HepG2 (cell line): ENCODE data around the gene SLC9A5. TPM values are rescaled to one million over a fixed set of nuclear protein-coding genes. Genes with fewer than 3 reads are reported as not detected.

Experiments used
- ATAC-seq: fragments of 200-7000 bp; cut with Tn5 transposase; 3 replicates; pipeline ENCODE4 v1.9.1; 2020; ENCODE audit warnings: mild to moderate bottlenecking, moderate library complexity
- BruUV-seq: library from RNA; stranded (reverse); fragments of 400-500 nt; replicated peaks from 2 replicates; lab custom pipeline; 2021; lab: Mats Ljungman, UMichigan
- CTCF ChIA-PET: fragments of 300-600 bp; formaldehyde crosslinking; extraction: SDS; loops from one replicate; lab custom pipeline; 2021; ENCODE audit warnings: low total read pairs, inconsistent platforms, low intra/inter-chr PET ratio; lab: Yijun Ruan, JAX
- POLR2A ChIA-PET: fragments of 350-600 bp; sonication (Branson Sonifier 250); formaldehyde crosslinking; loops from one replicate; lab custom pipeline; 2020; ENCODE audit warnings: antibody characterized with exemption, inconsistent platforms; lab: Yijun Ruan, JAX
- DNase-seq: peaks from one replicate; pipeline ENCODE4 v3.0.0-alpha.2; 2015; ENCODE audit warnings: low spot score
- FAIRE-seq: peaks from 3 replicates; lab custom pipeline; 2011; peaks lifted over from hg19 to GRCh38; lab: Jason Lieb, UNC
- H2AFZ ChIP-seq: one replicate; pipeline ENCODE4 v1.6.1; 2011; ENCODE audit warnings: low read length, inconsistent platforms
- H3K27ac ChIP-seq: fragments of 300-600 bp; 3 replicates; pipeline ENCODE4 v1.8.0; 2011; ENCODE audit warnings: mixed run types, mild to moderate bottlenecking, mixed read lengths, low read length, inconsistent platforms; ENCODE audit not compliant: insufficient read depth; ENCODE audit errors: extremely low read length
- H3K27me3 ChIP-seq, 2 experiments: fragments of 200-600 bp in 1 of 2; 2 replicates in 1 of 2; 3 replicates in 1 of 2; pipeline versions ENCODE4 v1.6.0 to v1.8.0; 2011; ENCODE audit warnings: low read length in 2 of 2, mild to moderate bottlenecking in 2 of 2, moderate library complexity in 2 of 2, inconsistent platforms in 1 of 2; ENCODE audit not compliant: insufficient read depth in 2 of 2, control insufficient read depth in 1 of 2
- H3K36me3 ChIP-seq, 2 experiments: fragments of 200-600 bp in 1 of 2; replicated peaks in 1 of 2; 2 replicates in 1 of 2; 3 replicates in 1 of 2; pipeline versions ENCODE4 v1.5.1 to v1.8.0; 2011; ENCODE audit warnings: low read length in 2 of 2, inconsistent platforms in 1 of 2; ENCODE audit not compliant: insufficient read depth in 2 of 2, control insufficient read depth in 1 of 2
- H3K4me1 ChIP-seq: 2 replicates; pipeline ENCODE4 v1.5.1; 2012; ENCODE audit warnings: low read length, inconsistent platforms; ENCODE audit not compliant: insufficient read depth
- H3K4me2 ChIP-seq: 2 replicates; pipeline ENCODE4 v1.6.0; 2011; ENCODE audit warnings: low read depth, low read length, inconsistent platforms
- H3K4me3 ChIP-seq, 3 experiments: fragments of 200-600 bp in 1 of 3; sonication (generic), shearing (Covaris generic) in 1 of 3; replicated peaks in 1 of 3; 2 replicates each; pipeline ENCODE4 v1.5.1; 2011 to 2016; ENCODE audit warnings: low read length in 3 of 3, inconsistent platforms in 2 of 3, low read depth in 2 of 3, mild to moderate bottlenecking in 2 of 3, control low read depth in 1 of 3, mixed read lengths in 1 of 3; ENCODE audit not compliant: insufficient read depth in 1 of 3
- H3K79me2 ChIP-seq: one replicate; pipeline ENCODE4 v1.6.1; 2011; ENCODE audit warnings: low read length, inconsistent platforms; ENCODE audit not compliant: insufficient read depth
- H3K9ac ChIP-seq: 2 replicates; pipeline ENCODE4 v1.6.0; 2011; ENCODE audit warnings: mild to moderate bottlenecking, low read depth, low read length, inconsistent platforms; ENCODE audit not compliant: insufficient read depth
- H3K9me3 ChIP-seq: 2 replicates; pipeline ENCODE4 v1.5.1; 2012; ENCODE audit warnings: mild to moderate bottlenecking, low read length
- H4K20me1 ChIP-seq: 2 replicates; pipeline ENCODE4 v1.6.0; 2011; ENCODE audit warnings: inconsistent platforms, mild to moderate bottlenecking, low read length, moderate library complexity; ENCODE audit not compliant: insufficient read depth
- DDIT3 ChIP-seq: sonication (generic); formaldehyde crosslinking; IDR thresholded peaks from 2 replicates; pipeline ENCODE4 v1.4.0; 2020; ENCODE audit warnings: mild to moderate bottlenecking, missing genetic modification reagents
- ETS1 ChIP-seq: sonication (generic); formaldehyde crosslinking; IDR thresholded peaks from 2 replicates; pipeline ENCODE4 v1.4.0; 2020; ENCODE audit warnings: missing genetic modification reagents
- FOXM1 ChIP-seq: sonication (generic); formaldehyde crosslinking; IDR thresholded peaks from 2 replicates; pipeline ENCODE4 v1.5.0; 2020; ENCODE audit warnings: missing genetic modification reagents
- HDAC1 ChIP-seq: sonication (generic); formaldehyde crosslinking; IDR thresholded peaks from 2 replicates; pipeline ENCODE4 v1.5.1; 2020; ENCODE audit warnings: mild to moderate bottlenecking, missing genetic modification reagents
- HNRNPLL ChIP-seq: fragments of 200-400 bp; formaldehyde crosslinking; IDR thresholded peaks from 2 replicates; pipeline ENCODE4 v1.6.1; 2017; ENCODE audit warnings: mild to moderate bottlenecking, low read depth, low read length; ENCODE audit not compliant: poor library complexity, severe bottlenecking
- RFX1 ChIP-seq: fragments of 450-650 bp; IDR thresholded peaks from 2 replicates; pipeline ENCODE4 v1.6.1; 2017
- RORA ChIP-seq: sonication (generic); formaldehyde crosslinking; IDR thresholded peaks from 2 replicates; pipeline ENCODE4 v1.5.0; 2020; ENCODE audit warnings: mild to moderate bottlenecking, missing genetic modification reagents, moderate library complexity
- TBP ChIP-seq: sonication (generic); formaldehyde crosslinking; IDR thresholded peaks from 2 replicates; pipeline ENCODE4 v1.5.0; 2020; ENCODE audit warnings: missing genetic modification reagents
- ZGPAT ChIP-seq: IDR thresholded peaks from 2 replicates; pipeline ENCODE4 v1.6.1; 2016; ENCODE audit warnings: mild to moderate bottlenecking
- ZNF362 ChIP-seq: sonication (generic); formaldehyde crosslinking; IDR thresholded peaks from 2 replicates; pipeline ENCODE4 v1.4.0; 2020; ENCODE audit warnings: missing genetic modification reagents, mild to moderate bottlenecking, borderline replicate concordance
- ZUFSP ChIP-seq: sonication (generic); formaldehyde crosslinking; IDR thresholded peaks from 2 replicates; pipeline ENCODE4 v1.9.0; 2021; ENCODE audit warnings: missing genetic modification reagents, mild to moderate bottlenecking, borderline replicate concordance
- WGBS: methylation state at CpG from one replicate; pipeline ENCODE4 v1.1.6; 2017; ENCODE audit warnings: low lambda C conversion rate; 5-methylcytosine and 5-hydroxymethylcytosine counted together
- in situ Hi-C: cut with HindIII; loops from 2 replicates; pipeline ENCODE4 v1.10.0; 2017; ENCODE audit warnings: low pct_unique_long_range_greater_than_20kb; ENCODE audit not compliant: extremely low pct_ligation_motif_present
- intact Hi-C: fragments of 100-400 bp; cut with micrococcal nuclease; formaldehyde crosslinking; loops from one replicate; pipeline ENCODE4 v1.10.0; 2022; ENCODE audit not compliant: unreplicated experiment
- polyA plus RNA-seq, 8 experiments: library from polyadenylated mRNA; depleted of rRNA in 3 of 8; stranded (reverse) in 7 of 8; unstranded in 1 of 8; fragments of >200 nt; fragmentation: Illumina TruSeq in 4 of 8; extraction: Trizol in 4 of 8; gene quantifications; 2 replicates each; pipeline versions ENCODE4 v1.2.1 to v1.2.3, GENCODE V29; 2011 to 2016; ENCODE audit warnings: low read depth in 4 of 8, missing spikeins in 1 of 8, mixed read lengths in 1 of 8; ENCODE audit not compliant: insufficient read depth in 1 of 8
- total RNA-seq, 5 experiments: library from RNA; depleted of rRNA; stranded (reverse); fragments of >200 nt; fragmentation: Illumina TruSeq; extraction: Trizol; gene quantifications; 2 replicates each; pipeline ENCODE4 v1.2.3, GENCODE V29; 2016; ENCODE audit warnings: low read depth in 1 of 5

SLC9A5 gene
- total and polyA plus RNA-seq, 2 of the 13 experiments (the other 11 are each of a cell fraction or from before 2014, with no cell fraction given), result 0.58 to 1.4 TPM

- ChIA-PET CTCF (no interaction called here), POLR2A (no interaction called here)
- no peak; the same call in 2 of the 3 replicates for ATAC-seq
- Histone ChIP-seq H4K20me1 (no peaks in the 10 kb centered on the region), H3K79me2 (no peaks in the 10 kb centered on the region), H3K27me3 (peaks cover 0 to 40% of the 10 kb centered on the region in 2 experiments; a peak in 4 of 5 replicates), H3K9me3 (no peaks in the 10 kb centered on the region), H3K4me2 (no peak overlapping the region), H3K9ac (no peak overlapping the region), H3K4me1 (no peaks in the 10 kb centered on the region), H3K27ac (no peak overlapping the region), H2AFZ (no peak overlapping the region), H3K36me3 (no peaks in the 10 kb centered on the region), H3K4me3 (no peak overlapping the region)
- in situ Hi-C loops (no loop called here), intact Hi-C loops (no loop called here)
- no peak for DNase-seq
- BruUV-seq, result no TSS peak
- TF ChIP-seq RORA (CRISPR knock-in tag), result no peak
- TF ChIP-seq HNRNPLL, result no peak
- no peak for TF ChIP-seq FOXM1
- TF ChIP-seq ETS1 (CRISPR knock-in tag), result no peak
- TF ChIP-seq ZGPAT (CRISPR knock-in tag), result no peak
- TF ChIP-seq RFX1, result no peak
- TF ChIP-seq ZNF362 (CRISPR knock-in tag), result no peak
- no peak for TF ChIP-seq ZUFSP (CRISPR knock-in tag)
- TF ChIP-seq HDAC1 (CRISPR knock-in tag), result no peak
- TF ChIP-seq DDIT3 (CRISPR knock-in tag), result no peak
- TF ChIP-seq TBP (CRISPR knock-in tag), result no peak
- no peak for FAIRE-seq
- WGBS, result 41% methylated on average over 6 of the region's 7 CpGs
These were observed 46.2 kb downstream of the SLC9A5 start for GRCh38 chr16:67294938-67295361.
